ENCODE data around the gene ABCB10.

GRCh38 chr1:229471175-229471574, 87.3 kb downstream of the ABCB10 start:
- TF ChIP-seq POLR2AphosphoS5 (IDR thresholded peaks at IDR 0.05; ENCODE audit: low read depth, low read length), result no peak
- TF ChIP-seq, protein P1, sequence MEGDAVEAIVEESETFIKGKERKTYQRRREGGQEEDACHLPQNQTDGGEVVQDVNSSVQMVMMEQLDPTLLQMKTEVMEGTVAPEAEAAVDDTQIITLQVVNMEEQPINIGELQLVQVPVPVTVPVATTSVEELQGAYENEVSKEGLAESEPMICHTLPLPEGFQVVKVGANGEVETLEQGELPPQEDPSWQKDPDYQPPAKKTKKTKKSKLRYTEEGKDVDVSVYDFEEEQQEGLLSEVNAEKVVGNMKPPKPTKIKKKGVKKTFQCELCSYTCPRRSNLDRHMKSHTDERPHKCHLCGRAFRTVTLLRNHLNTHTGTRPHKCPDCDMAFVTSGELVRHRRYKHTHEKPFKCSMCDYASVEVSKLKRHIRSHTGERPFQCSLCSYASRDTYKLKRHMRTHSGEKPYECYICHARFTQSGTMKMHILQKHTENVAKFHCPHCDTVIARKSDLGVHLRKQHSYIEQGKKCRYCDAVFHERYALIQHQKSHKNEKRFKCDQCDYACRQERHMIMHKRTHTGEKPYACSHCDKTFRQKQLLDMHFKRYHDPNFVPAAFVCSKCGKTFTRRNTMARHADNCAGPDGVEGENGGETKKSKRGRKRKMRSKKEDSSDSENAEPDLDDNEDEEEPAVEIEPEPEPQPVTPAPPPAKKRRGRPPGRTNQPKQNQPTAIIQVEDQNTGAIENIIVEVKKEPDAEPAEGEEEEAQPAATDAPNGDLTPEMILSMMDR (IDR thresholded peaks at IDR 0.05), result no peak
